HepG2 (cell line): ENCODE results near the gene IGSF8. TPM values are rescaled to one million over a fixed set of nuclear protein-coding genes. Genes with fewer than 3 reads are reported as not detected.

Source experiments
- ATAC-seq: fragments of 200-7000 bp; cut with Tn5 transposase; 3 replicates; pipeline ENCODE4 v1.9.1; 2020; ENCODE audit warnings: mild to moderate bottlenecking, moderate library complexity
- BruUV-seq: library from RNA; stranded (reverse); fragments of 400-500 nt; replicated peaks from 2 replicates; lab custom pipeline; 2021; lab: Mats Ljungman, UMichigan
- CTCF ChIA-PET: fragments of 300-600 bp; formaldehyde crosslinking; extraction: SDS; loops from one replicate; lab custom pipeline; 2021; ENCODE audit warnings: low total read pairs, inconsistent platforms, low intra/inter-chr PET ratio; lab: Yijun Ruan, JAX
- POLR2A ChIA-PET: fragments of 350-600 bp; sonication (Branson Sonifier 250); formaldehyde crosslinking; loops from one replicate; lab custom pipeline; 2020; ENCODE audit warnings: antibody characterized with exemption, inconsistent platforms; lab: Yijun Ruan, JAX
- DNase-seq: peaks from one replicate; pipeline ENCODE4 v3.0.0-alpha.2; 2015; ENCODE audit warnings: low spot score
- FAIRE-seq: peaks from 3 replicates; lab custom pipeline; 2011; peaks lifted over from hg19 to GRCh38; lab: Jason Lieb, UNC
- H2AFZ ChIP-seq: one replicate; pipeline ENCODE4 v1.6.1; 2011; ENCODE audit warnings: low read length, inconsistent platforms
- H3K27ac ChIP-seq: fragments of 300-600 bp; 3 replicates; pipeline ENCODE4 v1.8.0; 2011; ENCODE audit warnings: mixed run types, mild to moderate bottlenecking, mixed read lengths, low read length, inconsistent platforms; ENCODE audit not compliant: insufficient read depth; ENCODE audit errors: extremely low read length
- H3K27me3 ChIP-seq, 2 experiments: fragments of 200-600 bp in 1 of 2; 2 replicates in 1 of 2; 3 replicates in 1 of 2; pipeline versions ENCODE4 v1.6.0 to v1.8.0; 2011; ENCODE audit warnings: low read length in 2 of 2, mild to moderate bottlenecking in 2 of 2, moderate library complexity in 2 of 2, inconsistent platforms in 1 of 2; ENCODE audit not compliant: insufficient read depth in 2 of 2, control insufficient read depth in 1 of 2
- H3K36me3 ChIP-seq, 2 experiments: fragments of 200-600 bp in 1 of 2; replicated peaks in 1 of 2; 2 replicates in 1 of 2; 3 replicates in 1 of 2; pipeline versions ENCODE4 v1.5.1 to v1.8.0; 2011; ENCODE audit warnings: low read length in 2 of 2, inconsistent platforms in 1 of 2; ENCODE audit not compliant: insufficient read depth in 2 of 2, control insufficient read depth in 1 of 2
- H3K4me1 ChIP-seq: 2 replicates; pipeline ENCODE4 v1.5.1; 2012; ENCODE audit warnings: low read length, inconsistent platforms; ENCODE audit not compliant: insufficient read depth
- H3K4me2 ChIP-seq: 2 replicates; pipeline ENCODE4 v1.6.0; 2011; ENCODE audit warnings: low read depth, low read length, inconsistent platforms
- H3K4me3 ChIP-seq, 3 experiments: fragments of 200-600 bp in 1 of 3; sonication (generic), shearing (Covaris generic) in 1 of 3; replicated peaks in 1 of 3; 2 replicates each; pipeline ENCODE4 v1.5.1; 2011 to 2016; ENCODE audit warnings: low read length in 3 of 3, inconsistent platforms in 2 of 3, low read depth in 2 of 3, mild to moderate bottlenecking in 2 of 3, control low read depth in 1 of 3, mixed read lengths in 1 of 3; ENCODE audit not compliant: insufficient read depth in 1 of 3
- H3K79me2 ChIP-seq: one replicate; pipeline ENCODE4 v1.6.1; 2011; ENCODE audit warnings: low read length, inconsistent platforms; ENCODE audit not compliant: insufficient read depth
- H3K9ac ChIP-seq: 2 replicates; pipeline ENCODE4 v1.6.0; 2011; ENCODE audit warnings: mild to moderate bottlenecking, low read depth, low read length, inconsistent platforms; ENCODE audit not compliant: insufficient read depth
- H3K9me3 ChIP-seq: 2 replicates; pipeline ENCODE4 v1.5.1; 2012; ENCODE audit warnings: mild to moderate bottlenecking, low read length
- H4K20me1 ChIP-seq: 2 replicates; pipeline ENCODE4 v1.6.0; 2011; ENCODE audit warnings: inconsistent platforms, mild to moderate bottlenecking, low read length, moderate library complexity; ENCODE audit not compliant: insufficient read depth
- MXD4 ChIP-seq: IDR thresholded peaks from 2 replicates; pipeline ENCODE4 v1.6.1; 2016; ENCODE audit warnings: mild to moderate bottlenecking, missing biosample characterization, missing genetic modification reagents
- SAFB2 ChIP-seq: sonication (generic); formaldehyde crosslinking; IDR thresholded peaks from 2 replicates; pipeline ENCODE4 v1.5.1; 2020; ENCODE audit warnings: missing genetic modification reagents, low read depth, mild to moderate bottlenecking, borderline replicate concordance
- ZBTB7A ChIP-seq: sonication (generic); formaldehyde crosslinking; IDR thresholded peaks from 2 replicates; pipeline ENCODE4 v1.8.0; 2022; ENCODE audit warnings: mild to moderate bottlenecking, missing genetic modification reagents
- ZBTB7B ChIP-seq: sonication (generic); formaldehyde crosslinking; IDR thresholded peaks from 2 replicates; pipeline ENCODE4 v1.4.0; 2020; ENCODE audit warnings: missing genetic modification reagents
- ZNF430 ChIP-seq: sonication (generic); formaldehyde crosslinking; IDR thresholded peaks from 2 replicates; pipeline ENCODE4 v1.9.0; 2021; ENCODE audit warnings: mild to moderate bottlenecking, missing genetic modification reagents
- ZNF770 ChIP-seq: sonication (generic); formaldehyde crosslinking; IDR thresholded peaks from 2 replicates; pipeline ENCODE4 v1.5.0; 2020; ENCODE audit warnings: mild to moderate bottlenecking, missing genetic modification reagents
- ZSCAN12 ChIP-seq: sonication (generic); formaldehyde crosslinking; IDR thresholded peaks from 2 replicates; pipeline ENCODE4 v1.9.0; 2021; ENCODE audit warnings: mild to moderate bottlenecking, missing genetic modification reagents
- WGBS: methylation state at CpG from one replicate; pipeline ENCODE4 v1.1.6; 2017; ENCODE audit warnings: low lambda C conversion rate; 5-methylcytosine and 5-hydroxymethylcytosine counted together
- in situ Hi-C: cut with HindIII; loops from 2 replicates; pipeline ENCODE4 v1.10.0; 2017; ENCODE audit warnings: low pct_unique_long_range_greater_than_20kb; ENCODE audit not compliant: extremely low pct_ligation_motif_present
- intact Hi-C: fragments of 100-400 bp; cut with micrococcal nuclease; formaldehyde crosslinking; loops from one replicate; pipeline ENCODE4 v1.10.0; 2022; ENCODE audit not compliant: unreplicated experiment
- polyA plus RNA-seq, 8 experiments: library from polyadenylated mRNA; depleted of rRNA in 3 of 8; stranded (reverse) in 7 of 8; unstranded in 1 of 8; fragments of >200 nt; fragmentation: Illumina TruSeq in 4 of 8; extraction: Trizol in 4 of 8; gene quantifications; 2 replicates each; pipeline versions ENCODE4 v1.2.1 to v1.2.3, GENCODE V29; 2011 to 2016; ENCODE audit warnings: low read depth in 4 of 8, missing spikeins in 1 of 8, mixed read lengths in 1 of 8; ENCODE audit not compliant: insufficient read depth in 1 of 8
- total RNA-seq, 5 experiments: library from RNA; depleted of rRNA; stranded (reverse); fragments of >200 nt; fragmentation: Illumina TruSeq; extraction: Trizol; gene quantifications; 2 replicates each; pipeline ENCODE4 v1.2.3, GENCODE V29; 2016; ENCODE audit warnings: low read depth in 1 of 5
- TF ChIP-seq, protein P1 (sequence below): IDR thresholded peaks from 2 replicates; pipeline ENCODE4 v1.6.1; 2016; ENCODE audit warnings: low read depth, borderline replicate concordance
- TF ChIP-seq, protein P2 (sequence below): sonication (generic); formaldehyde crosslinking; IDR thresholded peaks from 2 replicates; pipeline ENCODE4 v1.4.0; 2020; ENCODE audit warnings: mild to moderate bottlenecking, missing genetic modification reagents

IGSF8 gene
- total and polyA plus RNA-seq, 2 of the 13 experiments (the other 11 are each of a cell fraction or from before 2014, with no cell fraction given), result 24.0 to 41.0 TPM

DNA sequence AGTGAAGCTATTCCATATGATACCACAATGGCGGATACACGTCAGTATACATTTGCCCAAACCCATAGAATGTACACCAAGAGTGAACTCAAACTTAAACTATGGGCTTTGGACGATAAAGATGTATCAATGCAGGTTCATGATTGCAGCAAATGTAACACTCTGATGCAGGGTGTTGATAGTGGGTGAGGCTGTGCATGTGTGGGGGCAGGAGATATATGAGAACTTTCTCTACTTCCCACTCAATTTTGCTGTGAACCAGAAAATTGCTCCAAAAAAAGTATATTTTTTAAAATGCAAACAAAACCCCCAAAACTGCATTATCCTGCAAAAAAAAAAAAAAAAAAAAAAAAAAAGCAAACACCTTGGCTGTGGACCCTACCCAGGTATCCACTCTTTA lies 20.5 kb upstream of the IGSF8 start (continued):
- TF ChIP-seq ZBTB7B (CRISPR knock-in tag), result no peak
- TF ChIP-seq, all 625 proteins: peak for 0

- no peak overlapping the region for H3K27ac ChIP-seq
- WGBS, result 14% methylated on average over 2 of the region's 8 CpGs
- no peak overlapping the region for H3K4me2 ChIP-seq
- DNase-seq (no peak), FAIRE-seq (no peak), ATAC-seq (no peak)
- intact Hi-C loops (no loop called here), in situ Hi-C loops (no loop called here)
- H3K4me3 ChIP-seq, result no peak overlapping the region
- no peaks in the 10 kb centered on the region for H3K36me3 ChIP-seq
- no peaks in the 10 kb centered on the region for H4K20me1 ChIP-seq
- ChIA-PET POLR2A (no interaction called here), CTCF (no interaction called here)
- peaks cover 58% of the 10 kb centered on the region for H3K4me1 ChIP-seq
- no peaks in the 10 kb centered on the region; a peak in 2 of 5 replicates for H3K27me3 ChIP-seq
- no peak overlapping the region for H2AFZ ChIP-seq
- H3K9me3 ChIP-seq, result no peaks in the 10 kb centered on the region
- H3K9ac ChIP-seq, result no peak overlapping the region
- BruUV-seq, result no TSS peak
- H3K79me2 ChIP-seq, result no peaks in the 10 kb centered on the region
- TF ChIP-seq SAFB2 (CRISPR knock-in tag), result no peak
- no peak for TF ChIP-seq ZBTB7A (CRISPR knock-in tag)
- no peak for TF ChIP-seq ZSCAN12
- TF ChIP-seq, protein P1, sequence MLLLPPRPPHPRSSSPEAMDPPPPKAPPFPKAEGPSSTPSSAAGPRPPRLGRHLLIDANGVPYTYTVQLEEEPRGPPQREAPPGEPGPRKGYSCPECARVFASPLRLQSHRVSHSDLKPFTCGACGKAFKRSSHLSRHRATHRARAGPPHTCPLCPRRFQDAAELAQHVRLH, result no peak
- TF ChIP-seq ZNF770 (CRISPR knock-in tag), result no peak
- TF ChIP-seq, protein P2, sequence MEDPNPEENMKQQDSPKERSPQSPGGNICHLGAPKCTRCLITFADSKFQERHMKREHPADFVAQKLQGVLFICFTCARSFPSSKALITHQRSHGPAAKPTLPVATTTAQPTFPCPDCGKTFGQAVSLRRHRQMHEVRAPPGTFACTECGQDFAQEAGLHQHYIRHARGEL (CRISPR knock-in tag), result no peak
- no peak for TF ChIP-seq MXD4 (CRISPR knock-in tag)
- no peak for TF ChIP-seq ZNF430 (CRISPR knock-in tag)
These were observed 19.3 kb upstream of the IGSF8 start for GRCh38 chr1:160117709-160118183.
